ENCODE measurements around the gene ANAPC13. TPM values are rescaled to one million over a fixed set of nuclear protein-coding genes. Genes with fewer than 3 reads are reported as not detected.

Gene ANAPC13
- total RNA-seq, 1 experiment from 2014 or later = 68.8 TPM

- Histone ChIP-seq H3K9me3 (ENCODE audit: control insufficient read depth, insufficient read depth, low read depth, low read length) (no peaks in the 10 kb centered on the region; the same call in 1 of the 2 replicates), H3K27me3 (ENCODE audit: control insufficient read depth, insufficient read depth, low read length) (no peaks in the 10 kb centered on the region), H3K4me3 (ENCODE audit: low read depth in 2 of 2, low read length in 2 of 2) (no peak overlapping the region), H3K36me3 (ENCODE audit: control insufficient read depth, insufficient read depth, low read length) (0 out of 2 replicates have a peak, but pooled peaks cover 4% of the 10 kb centered on the region), H3K27ac (ENCODE audit: low read length) (no peak overlapping the region), H3K4me1 (ENCODE audit: control insufficient read depth, insufficient read depth, low read length) (no peaks in the 10 kb centered on the region)
- intact Hi-C loops (cut with micrococcal nuclease; ENCODE audit: unreplicated experiment) = no loop called here
- no TSS peak for BruUV-seq (replicated peaks)
- ChIA-PET CTCF (no interaction called here), POLR2A (no interaction called here)
- in situ Hi-C loops (cut with HindIII; ENCODE audit: low pct_unique_long_range_greater_than_20kb, low sequenced_read_pairs) = no loop called here
- DNase-seq (ENCODE audit: low read depth, low spot score) (no peak), ATAC-seq (no peak)
- TF ChIP-seq POLR2AphosphoS5 (IDR thresholded peaks at IDR 0.05; ENCODE audit: low read depth, low read length) (no peak), TCF7L2 (IDR thresholded peaks at IDR 0.05; ENCODE audit: low read depth, low read length) (no peak), REST (IDR thresholded peaks at IDR 0.05; ENCODE audit: insufficient read depth in 1 of 2, low read depth in 2 of 2, low read length in 1 of 2) (no peak), SIN3A (IDR thresholded peaks at IDR 0.05; ENCODE audit: borderline replicate concordance, insufficient read depth, low read depth, low read length) (no peak), CTCF (IDR thresholded peaks at IDR 0.05) (no peak)
Observed at GRCh38 chr3:134503266-134503665, 17.5 kb upstream of the ANAPC13 start.

GRCh38 chr3:134496471-134497071 is 10.8 kb upstream of the ANAPC13 start:
- no peak for DNase-seq (ENCODE audit: low read depth, low spot score)
- no peaks in the 10 kb centered on the region for H3K36me3 ChIP-seq (ENCODE audit: control insufficient read depth, insufficient read depth, low read length)
- no peaks in the 10 kb centered on the region for H3K27me3 ChIP-seq (ENCODE audit: control insufficient read depth, insufficient read depth, low read length)
- H3K27ac ChIP-seq (ENCODE audit: low read length) = no peak overlapping the region
- TF ChIP-seq REST (IDR thresholded peaks at IDR 0.05; ENCODE audit: insufficient read depth in 1 of 2, low read depth in 2 of 2, low read length in 1 of 2) = no peak
- TF ChIP-seq TCF7L2 (IDR thresholded peaks at IDR 0.05; ENCODE audit: low read depth, low read length) = no peak
- TF ChIP-seq POLR2AphosphoS5 (IDR thresholded peaks at IDR 0.05; ENCODE audit: low read depth, low read length) = no peak
- TF ChIP-seq SIN3A (IDR thresholded peaks at IDR 0.05; ENCODE audit: borderline replicate concordance, insufficient read depth, low read depth, low read length) = no peak
- no peak for TF ChIP-seq CTCF (IDR thresholded peaks at IDR 0.05)
- no peak overlapping the region for H3K4me3 ChIP-seq (ENCODE audit: low read depth in 2 of 2, low read length in 2 of 2)
- BruUV-seq (replicated peaks) = no TSS peak
- ChIA-PET POLR2A (no interaction called here), CTCF (no interaction called here)
- in situ Hi-C loops (cut with HindIII; ENCODE audit: low pct_unique_long_range_greater_than_20kb, low sequenced_read_pairs) (no loop called here), intact Hi-C loops (cut with micrococcal nuclease; ENCODE audit: unreplicated experiment) (no loop called here)
- ATAC-seq = no peak
- H3K4me1 ChIP-seq (ENCODE audit: control insufficient read depth, insufficient read depth, low read length) = peaks cover 5% of the 10 kb centered on the region
- no peaks in the 10 kb centered on the region for H3K9me3 ChIP-seq (ENCODE audit: control insufficient read depth, insufficient read depth, low read depth, low read length)
